Right renal pelvis (tissue), 4 donors: ENCODE results near the gene MACROD1. TPM values are rescaled to one million over a fixed set of nuclear protein-coding genes. Genes with fewer than 3 reads are reported as not detected.

Experiments used
- DNase-seq, 4 donors: peaks; one replicate each; pipeline ENCODE4 v3.0.0-alpha.2; 2013; ENCODE audit warnings: low read depth in 4 of 4, low spot score in 3 of 4, missing footprints in 1 of 4
- polyA plus RNA-seq, 4 donors: library from polyadenylated mRNA; unstranded; fragments of 120-200 nt; gene quantifications; one replicate each; pipeline ENCODE4 v1.2.1, GENCODE V29; 2013; ENCODE audit not compliant: insufficient read length in 4 of 4

The MACROD1 gene
- polyA plus RNA-seq, 4 donors, result 13.6 to 18.9 (median 14.1) TPM

DNA sequence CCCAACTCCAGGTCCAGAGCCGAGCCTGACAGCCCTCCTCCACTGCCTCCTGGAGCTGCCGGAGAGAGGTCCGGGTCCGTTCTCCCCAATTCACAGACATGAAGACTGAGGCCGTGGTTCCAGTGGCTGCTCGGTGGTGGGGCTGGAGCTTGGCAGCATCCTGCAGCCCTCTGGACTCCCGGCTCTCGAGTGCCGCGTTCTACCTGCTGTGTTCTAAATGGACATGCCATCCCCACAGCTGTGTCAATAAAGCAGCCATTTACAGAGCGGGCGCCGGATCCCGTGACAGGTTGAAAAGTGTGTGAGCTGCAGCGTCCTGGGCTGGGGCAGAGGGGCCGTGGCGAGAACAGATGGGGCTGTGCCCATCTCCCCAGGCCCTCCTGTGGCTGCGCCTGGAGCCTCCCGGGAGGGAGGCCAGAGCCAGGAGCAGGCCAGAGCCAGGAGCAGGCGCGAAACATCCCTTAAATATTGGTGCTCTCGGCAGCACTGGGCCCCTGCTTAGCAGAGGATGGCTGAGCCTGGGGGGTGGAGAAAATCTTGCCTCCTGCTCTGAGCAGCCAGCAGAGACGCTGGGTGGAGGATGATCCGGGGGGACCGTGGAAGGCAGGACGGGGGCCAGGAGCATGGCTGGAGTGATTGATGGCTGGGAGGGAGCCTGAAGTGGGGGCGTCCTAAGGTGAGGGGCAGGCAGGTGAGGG, 84.0 kb downstream of the MACROD1 start:
- DNase-seq, result no peak

DNA sequence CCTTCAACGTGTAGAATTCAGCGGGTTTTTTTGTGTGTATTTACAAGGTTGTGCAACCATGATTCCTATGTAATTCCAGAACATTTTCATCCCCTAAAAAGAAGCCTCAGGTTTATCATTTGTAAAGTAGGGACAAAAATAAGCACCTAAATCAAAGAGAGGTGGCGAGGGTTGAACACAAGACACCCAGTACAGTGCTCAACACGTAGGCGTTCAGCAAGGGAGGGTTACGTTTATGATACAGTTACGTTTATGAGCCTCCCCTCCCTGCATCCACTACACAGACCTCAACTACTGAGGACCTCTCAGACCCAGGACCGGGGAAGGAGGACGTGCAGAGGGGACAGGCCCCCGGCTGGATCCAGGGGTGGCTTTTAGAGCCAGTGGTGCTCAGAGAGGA, 85.5 kb downstream of the MACROD1 start:
- no peak for DNase-seq

GRCh38 chr11:64078905-64079304, 87.0 kb downstream of the MACROD1 start:
- no peak for DNase-seq

- no peak for DNase-seq
Observed at GRCh38 chr11:64078284-64078683, 87.6 kb downstream of the MACROD1 start.

DNA sequence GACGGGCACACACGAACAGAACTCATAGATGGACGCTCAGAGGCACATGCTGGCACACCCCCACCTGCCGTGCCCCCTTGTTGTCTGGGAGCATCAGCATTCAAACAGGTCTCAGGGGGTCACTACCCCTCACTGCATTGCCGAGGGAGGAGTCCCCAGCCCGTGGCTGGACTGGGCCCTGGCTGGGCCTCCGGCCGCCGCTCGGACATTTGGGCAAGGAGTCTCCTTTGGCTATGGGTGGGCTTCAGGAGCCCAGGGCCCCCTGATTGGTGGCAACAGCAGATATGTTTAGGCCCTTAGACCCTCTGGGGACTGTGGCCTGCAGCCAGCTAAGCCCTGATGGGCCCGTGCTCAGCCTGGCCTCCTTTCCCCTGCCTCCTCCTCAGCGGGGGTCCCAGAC, 88.3 kb downstream of the MACROD1 start:
- no peak for DNase-seq

DNA sequence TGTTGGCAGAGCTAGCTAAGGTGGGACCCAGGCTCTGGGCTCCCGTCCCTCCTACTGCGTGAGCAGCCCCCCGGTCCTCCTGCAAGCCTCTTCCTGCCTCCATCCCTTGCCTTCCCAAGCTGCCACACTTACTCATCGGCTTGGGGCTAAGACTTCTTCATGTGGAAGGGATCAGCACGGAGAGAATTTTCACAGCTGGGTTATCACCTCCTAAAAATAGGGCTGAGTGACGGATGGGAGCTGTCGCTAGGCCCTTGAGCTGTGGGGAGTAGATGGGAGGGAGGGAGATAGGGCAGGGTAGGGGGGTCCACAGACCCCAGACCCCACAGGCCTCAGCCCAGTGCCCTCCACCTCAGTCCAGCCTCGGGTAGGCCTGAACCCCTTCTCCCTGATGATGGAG, 89.2 kb downstream of the MACROD1 start:
- DNase-seq, result no peak

- DNase-seq, result no peak
Observed at GRCh38 chr11:64074239-64074638, 91.7 kb downstream of the MACROD1 start.

DNA sequence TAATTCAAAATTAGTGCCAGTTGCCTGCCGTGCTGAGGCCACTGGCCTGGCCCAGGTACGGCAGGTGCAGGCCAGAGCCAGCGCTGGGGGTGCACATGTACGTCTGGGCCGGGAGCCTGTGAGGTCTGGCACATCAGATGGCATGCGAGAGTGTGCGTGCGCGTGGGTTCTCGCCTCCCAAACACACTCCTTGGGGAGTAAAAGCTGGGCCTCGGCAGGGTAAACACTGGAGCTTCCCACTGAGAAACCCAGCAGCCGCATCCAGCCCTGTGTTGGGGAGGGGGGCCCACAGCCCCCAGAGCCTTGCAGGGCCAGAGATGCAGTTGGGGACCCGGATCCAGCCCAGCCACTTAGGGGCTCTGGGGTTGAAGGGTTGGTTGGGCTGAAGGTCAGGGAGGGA, 92.4 kb downstream of the MACROD1 start:
- DNase-seq, result no peak

DNA sequence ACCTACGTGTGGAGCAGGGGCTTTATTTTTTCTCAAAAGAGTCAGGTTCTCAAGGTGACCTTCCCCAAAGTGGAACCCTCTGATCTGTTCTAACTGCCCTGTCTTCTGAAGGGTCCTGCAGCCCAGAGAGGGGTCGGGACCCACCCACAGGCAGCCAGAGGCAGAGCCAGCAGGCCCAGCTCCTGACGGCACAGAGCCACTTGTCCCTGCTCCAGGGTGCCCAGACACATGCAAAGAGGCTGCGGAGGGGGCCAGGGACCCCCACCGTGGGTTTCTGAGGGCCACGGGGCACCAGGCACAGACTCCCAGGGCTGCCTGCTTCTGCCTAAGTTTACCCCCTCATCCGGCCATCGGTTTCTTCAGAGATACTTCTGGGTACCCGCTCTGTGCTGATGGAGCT, 93.0 kb downstream of the MACROD1 start:
- no peak for DNase-seq

GRCh38 chr11:64072403-64072802, 93.5 kb downstream of the MACROD1 start:
- no peak for DNase-seq

DNA sequence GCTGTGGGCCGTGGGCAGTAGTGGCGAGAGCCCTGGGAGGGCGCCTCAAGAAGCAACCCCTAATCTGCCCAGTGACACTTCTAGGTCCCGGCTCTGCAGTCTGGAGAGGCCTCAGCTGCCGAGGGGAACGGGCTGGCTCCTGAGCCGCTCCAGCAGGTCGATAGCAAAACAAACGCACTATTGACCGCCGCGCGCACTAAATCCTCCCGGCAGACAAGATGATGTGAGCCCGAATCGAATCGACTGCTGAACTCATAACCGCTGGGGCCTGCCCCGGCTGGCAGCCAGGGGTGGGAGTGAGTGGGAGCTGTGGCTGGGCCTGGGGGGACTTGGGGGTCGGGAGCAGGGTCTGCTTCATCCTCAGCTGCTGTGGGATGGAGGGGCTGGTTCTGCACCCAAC, 94.1 kb downstream of the MACROD1 start:
- DNase-seq, result no peak

- no peak for DNase-seq
Observed at GRCh38 chr11:64070314-64070681, 95.6 kb downstream of the MACROD1 start.

GRCh38 chr11:64069401-64070313, 96.3 kb downstream of the MACROD1 start:
- no peak for DNase-seq

- no peak for DNase-seq
Observed at GRCh38 chr11:64068705-64069400, 97.1 kb downstream of the MACROD1 start.

DNA sequence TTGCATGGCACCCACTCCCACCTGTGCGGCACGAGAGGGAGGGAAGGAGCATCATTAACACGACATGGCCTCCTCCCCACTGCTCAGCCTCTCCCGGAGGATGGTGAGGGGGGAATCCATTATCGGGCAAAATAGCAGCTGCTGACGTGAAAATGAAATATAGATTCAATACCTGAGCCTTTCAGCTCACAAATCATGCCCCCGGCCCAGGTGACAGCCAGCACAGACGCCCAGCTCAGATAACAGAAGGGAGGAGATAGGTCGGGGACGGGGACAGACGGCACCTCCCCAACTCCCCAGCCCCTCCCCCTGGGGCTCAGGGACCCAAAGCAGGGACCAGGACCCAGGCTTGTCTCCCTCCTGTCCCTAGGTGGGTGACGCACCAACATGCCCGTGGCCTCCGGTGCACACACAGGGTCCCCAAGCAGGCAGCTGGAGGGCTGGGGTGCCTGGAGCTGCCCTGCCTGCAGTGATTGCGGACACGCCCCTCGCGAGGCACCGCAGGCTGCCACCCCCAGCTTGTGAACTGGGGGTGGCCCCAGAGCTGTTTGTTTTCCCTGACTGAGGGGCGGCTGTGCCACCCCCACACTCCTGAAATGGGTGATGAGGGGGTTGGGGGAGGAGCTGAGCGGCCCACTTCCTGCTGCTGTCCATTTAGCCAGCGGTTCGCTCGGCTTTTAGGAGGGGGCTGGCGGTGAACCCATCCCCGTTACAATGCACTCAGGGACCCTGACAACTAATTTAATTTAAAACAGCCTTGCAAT, 98.5 kb downstream of the MACROD1 start:
- DNase-seq, result no peak

DNA sequence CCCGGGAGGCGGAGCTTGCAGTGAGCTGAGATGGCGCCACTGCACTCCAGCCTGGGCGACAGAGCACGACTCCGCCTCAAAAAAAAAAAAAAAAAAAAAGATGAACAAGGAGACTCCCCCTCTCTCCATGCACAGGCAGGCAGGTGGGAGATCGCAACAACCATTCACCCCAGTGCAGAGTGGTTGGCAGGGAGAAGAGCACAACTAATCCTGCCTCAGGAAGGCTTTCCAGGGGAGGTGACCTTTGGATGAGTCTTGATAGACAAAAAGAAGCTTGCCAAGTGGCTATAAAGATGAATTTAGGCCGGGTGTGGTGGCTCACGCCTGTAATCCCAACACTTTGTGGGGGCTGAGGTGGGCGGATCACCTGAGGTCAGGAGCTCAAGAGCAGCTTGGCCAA, 100.2 kb downstream of the MACROD1 start:
- no peak for DNase-seq

- DNase-seq, result no peak
Observed at GRCh38 chr11:64065141-64065465, 100.8 kb downstream of the MACROD1 start.

GRCh38 chr11:64064374-64065140, 101.4 kb downstream of the MACROD1 start:
- DNase-seq, result no peak

DNA sequence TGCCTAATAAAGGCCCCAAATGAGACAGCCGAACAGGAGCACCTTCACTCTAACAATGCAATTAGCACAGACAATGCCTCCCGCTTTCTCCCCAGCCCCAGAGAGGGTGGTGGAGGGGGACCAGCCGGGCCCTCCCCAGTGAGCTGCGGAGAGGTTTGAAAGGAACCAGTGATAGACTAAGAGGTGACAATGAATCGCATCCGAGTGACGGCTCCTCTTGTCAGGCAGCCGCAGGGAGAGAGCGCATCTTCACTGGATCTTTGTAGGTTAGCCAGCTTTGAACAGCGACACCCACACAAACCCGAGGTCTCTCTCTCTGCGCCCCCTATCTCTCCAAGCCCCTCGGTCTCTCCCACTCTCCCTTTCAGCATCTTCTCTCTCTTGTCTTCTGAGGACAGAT, 102.1 kb downstream of the MACROD1 start:
- no peak for DNase-seq
